ENCODE measurements around the gene UQCRC1.

UQCRC1 gene

DNA sequence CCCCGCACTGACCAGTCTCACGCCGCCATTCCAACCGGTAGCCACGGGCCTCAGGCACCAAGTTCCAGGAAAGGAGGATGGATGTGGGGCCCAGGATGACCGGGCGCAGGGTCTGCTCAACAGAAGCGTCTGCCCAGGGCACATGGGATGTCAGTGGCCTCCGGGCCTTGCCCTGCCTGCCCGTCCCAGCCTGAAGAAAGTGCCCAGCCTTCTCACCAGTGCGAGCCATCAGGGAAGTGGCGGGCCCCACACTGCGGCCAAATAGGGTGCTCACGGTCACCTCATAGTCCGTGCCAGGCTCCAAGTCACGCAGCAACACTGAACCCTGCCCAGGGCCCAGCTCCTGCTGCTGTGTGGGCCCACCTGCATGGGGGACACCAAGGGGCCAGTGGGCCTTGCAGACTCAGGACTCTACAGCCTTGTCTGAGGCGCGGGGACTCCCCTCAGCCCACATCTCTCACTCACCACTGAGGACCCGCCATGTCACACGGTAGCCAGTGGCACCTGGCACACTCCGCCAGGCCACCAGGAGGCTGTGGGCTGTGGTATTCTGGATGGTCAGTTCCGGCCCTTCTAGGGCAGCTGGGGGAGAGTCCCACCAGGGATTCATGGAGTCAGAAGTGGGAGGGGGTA, 17.4 kb downstream of the UQCRC1 start:
- Histone ChIP-seq H3K4me1 (ENCODE audit: control insufficient read depth, insufficient read depth, low read length, unreplicated experiment) (peaks cover 26% of the 10 kb centered on the region), H3K36me3 (ENCODE audit: insufficient read depth, low read length) (peaks cover 17% of the 10 kb centered on the region; the same call in 1 of the 2 replicates), H3K27me3 (ENCODE audit: insufficient read depth, low read length) (no peaks in the 10 kb centered on the region), H3K27ac (ENCODE audit: low read depth, low read length) (no peak overlapping the region), H3K79me2 (ENCODE audit: control insufficient read depth, insufficient read depth, low read length, unreplicated experiment) (peaks cover 15% of the 10 kb centered on the region), H2AFZ (ENCODE audit: low read length, unreplicated experiment) (no peak overlapping the region), H3K4me3 (ENCODE audit: low read depth, low read length) (no peak overlapping the region)

DNA sequence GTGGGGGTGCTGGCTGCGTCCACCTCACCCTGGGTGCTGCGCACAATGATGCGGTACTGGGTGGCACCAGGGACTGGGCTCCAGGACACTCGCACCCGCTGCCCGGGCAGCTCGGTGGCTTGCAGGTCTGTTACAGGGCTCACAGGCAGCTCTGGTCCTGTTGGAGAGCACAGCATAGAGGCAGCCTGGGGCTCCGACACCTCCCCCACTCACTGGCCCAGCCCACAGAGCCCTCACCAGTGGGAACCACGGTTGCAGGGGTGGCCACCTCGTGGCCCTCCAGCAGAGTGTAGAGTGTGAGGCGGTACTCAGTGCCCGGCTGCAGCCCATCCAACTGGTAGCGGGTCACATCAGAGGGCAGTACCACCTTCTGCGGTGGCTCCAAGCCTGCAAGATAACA, 18.0 kb downstream of the UQCRC1 start:
- no peak overlapping the region for H3K27ac ChIP-seq (ENCODE audit: low read depth, low read length)
- peaks cover 15% of the 10 kb centered on the region for H3K79me2 ChIP-seq (ENCODE audit: control insufficient read depth, insufficient read depth, low read length, unreplicated experiment)
- H3K27me3 ChIP-seq (ENCODE audit: insufficient read depth, low read length), result no peaks in the 10 kb centered on the region
- peaks cover 17% of the 10 kb centered on the region; the same call in 1 of the 2 replicates for H3K36me3 ChIP-seq (ENCODE audit: insufficient read depth, low read length)
- H3K4me1 ChIP-seq (ENCODE audit: control insufficient read depth, insufficient read depth, low read length, unreplicated experiment), result peaks cover 23% of the 10 kb centered on the region
- H3K4me3 ChIP-seq (ENCODE audit: low read depth, low read length), result no peak overlapping the region
- no peak overlapping the region for H2AFZ ChIP-seq (ENCODE audit: low read length, unreplicated experiment)

DNA sequence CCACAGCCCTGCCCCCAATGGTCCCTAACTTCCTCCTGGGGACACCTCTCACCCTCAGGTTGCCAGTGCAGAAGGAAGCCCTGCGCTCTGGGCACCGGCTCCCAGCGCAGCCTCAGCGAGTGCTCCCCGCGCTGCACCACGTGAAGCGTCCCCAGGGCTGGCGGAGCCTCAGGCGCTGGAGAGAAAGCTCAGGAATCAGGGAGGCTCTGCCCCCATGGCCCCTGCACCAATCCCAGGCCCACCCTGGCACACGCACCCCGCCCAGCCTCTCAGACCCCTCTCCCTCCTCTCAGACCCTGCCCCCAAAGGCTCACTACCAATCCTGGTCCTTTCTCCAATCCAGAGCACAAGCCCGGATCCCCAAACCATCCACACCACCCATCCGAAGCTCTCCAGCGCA, 21.2 kb downstream of the UQCRC1 start:
- H3K4me1 ChIP-seq (ENCODE audit: control insufficient read depth, insufficient read depth, low read length, unreplicated experiment), result no peaks in the 10 kb centered on the region
- no peak overlapping the region for H2AFZ ChIP-seq (ENCODE audit: low read length, unreplicated experiment)
- H3K27ac ChIP-seq (ENCODE audit: low read depth, low read length), result no peak overlapping the region

DNA sequence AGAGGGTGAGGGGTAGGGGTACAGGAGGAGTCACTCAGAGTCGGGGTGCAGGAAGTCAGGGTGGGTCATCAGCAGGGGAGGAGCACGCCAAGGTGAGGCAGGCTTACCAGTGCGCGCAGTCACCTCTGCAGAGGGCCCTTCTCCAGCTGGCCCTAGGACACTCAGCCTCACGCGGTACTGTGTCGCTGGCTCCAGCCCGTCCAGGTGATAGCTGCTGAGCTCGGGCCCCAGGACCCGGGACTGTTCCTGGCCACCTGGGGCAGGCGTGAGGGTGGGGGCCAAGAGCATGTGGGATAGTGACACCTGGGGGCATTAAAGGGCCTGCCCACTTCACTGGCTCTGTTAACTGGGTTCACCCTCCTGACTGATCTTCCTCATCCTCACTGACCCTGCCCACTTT, 21.8 kb downstream of the UQCRC1 start:
- Histone ChIP-seq H3K36me3 (ENCODE audit: insufficient read depth, low read length) (peaks cover 27% of the 10 kb centered on the region; the same call in 1 of the 2 replicates), H3K4me3 (ENCODE audit: low read depth, low read length) (no peak overlapping the region), H3K4me1 (ENCODE audit: control insufficient read depth, insufficient read depth, low read length, unreplicated experiment) (no peaks in the 10 kb centered on the region), H3K79me2 (ENCODE audit: control insufficient read depth, insufficient read depth, low read length, unreplicated experiment) (no peaks in the 10 kb centered on the region), H3K27me3 (ENCODE audit: insufficient read depth, low read length) (no peaks in the 10 kb centered on the region), H2AFZ (ENCODE audit: low read length, unreplicated experiment) (no peak overlapping the region), H3K27ac (ENCODE audit: low read depth, low read length) (no peak overlapping the region)

More for the DNA sequence above, 21.2 kb downstream of the UQCRC1 start:
- Histone ChIP-seq H3K79me2 (ENCODE audit: control insufficient read depth, insufficient read depth, low read length, unreplicated experiment) (no peaks in the 10 kb centered on the region), H3K4me3 (ENCODE audit: low read depth, low read length) (no peak overlapping the region), H3K36me3 (ENCODE audit: insufficient read depth, low read length) (peaks cover 26% of the 10 kb centered on the region; the same call in 1 of the 2 replicates), H3K27me3 (ENCODE audit: insufficient read depth, low read length) (no peaks in the 10 kb centered on the region)

DNA sequence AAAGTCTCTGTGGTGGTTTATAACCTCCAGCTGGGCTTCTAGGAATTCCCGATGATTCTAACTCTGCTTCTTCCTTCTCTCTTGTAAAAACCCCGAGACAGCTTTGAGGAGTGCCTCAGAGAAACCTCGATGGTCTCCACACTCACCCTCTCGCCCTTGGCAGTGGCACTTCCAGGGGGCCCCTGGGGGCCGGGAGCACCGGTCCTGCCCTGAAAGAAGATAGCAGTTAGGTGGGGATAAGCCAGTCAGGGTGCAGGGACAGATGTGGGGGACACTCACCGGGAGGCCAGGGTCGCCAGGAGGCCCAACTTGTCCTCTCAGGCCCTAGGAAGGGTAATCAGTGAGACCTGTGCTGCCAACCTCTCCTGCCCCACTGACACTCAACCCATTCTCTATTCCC, 24.0 kb downstream of the UQCRC1 start:
- peaks cover 33% of the 10 kb centered on the region; the same call in 1 of the 2 replicates for H3K36me3 ChIP-seq (ENCODE audit: insufficient read depth, low read length)
- H3K27me3 ChIP-seq (ENCODE audit: insufficient read depth, low read length), result no peaks in the 10 kb centered on the region
- H2AFZ ChIP-seq (ENCODE audit: low read length, unreplicated experiment), result no peak overlapping the region
- H3K4me1 ChIP-seq (ENCODE audit: control insufficient read depth, insufficient read depth, low read length, unreplicated experiment), result no peaks in the 10 kb centered on the region
- no peak overlapping the region for H3K4me3 ChIP-seq (ENCODE audit: low read depth, low read length)
- H3K79me2 ChIP-seq (ENCODE audit: control insufficient read depth, insufficient read depth, low read length, unreplicated experiment), result no peaks in the 10 kb centered on the region
- no peak overlapping the region for H3K27ac ChIP-seq (ENCODE audit: low read depth, low read length)

DNA sequence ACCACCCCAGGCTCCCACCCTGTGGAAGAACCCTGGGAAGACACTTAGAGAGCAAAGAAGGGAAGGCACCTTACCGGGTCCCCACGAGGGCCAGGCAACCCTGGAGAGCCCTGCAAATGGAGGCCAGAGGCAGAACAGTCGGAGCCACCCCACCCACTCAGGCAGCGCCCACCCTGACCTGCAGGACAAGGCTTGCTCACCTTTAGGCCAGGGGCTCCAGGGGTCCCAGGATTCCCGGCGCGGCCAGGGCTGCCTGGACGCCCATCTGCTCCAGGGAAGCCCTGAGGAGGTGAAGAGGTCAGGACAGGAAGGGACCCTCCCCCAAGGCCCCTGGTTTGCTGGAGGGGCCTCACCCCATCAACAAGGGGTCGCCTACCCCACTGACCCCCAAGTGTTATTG, 24.6 kb downstream of the UQCRC1 start:
- no peaks in the 10 kb centered on the region for H3K79me2 ChIP-seq (ENCODE audit: control insufficient read depth, insufficient read depth, low read length, unreplicated experiment)
- H2AFZ ChIP-seq (ENCODE audit: low read length, unreplicated experiment), result no peak overlapping the region
- no peaks in the 10 kb centered on the region for H3K27me3 ChIP-seq (ENCODE audit: insufficient read depth, low read length)
- no peak overlapping the region for H3K27ac ChIP-seq (ENCODE audit: low read depth, low read length)
- H3K4me1 ChIP-seq (ENCODE audit: control insufficient read depth, insufficient read depth, low read length, unreplicated experiment), result no peaks in the 10 kb centered on the region
- H3K4me3 ChIP-seq (ENCODE audit: low read depth, low read length), result no peak overlapping the region
- peaks cover 33% of the 10 kb centered on the region; the same call in 1 of the 2 replicates for H3K36me3 ChIP-seq (ENCODE audit: insufficient read depth, low read length)

DNA sequence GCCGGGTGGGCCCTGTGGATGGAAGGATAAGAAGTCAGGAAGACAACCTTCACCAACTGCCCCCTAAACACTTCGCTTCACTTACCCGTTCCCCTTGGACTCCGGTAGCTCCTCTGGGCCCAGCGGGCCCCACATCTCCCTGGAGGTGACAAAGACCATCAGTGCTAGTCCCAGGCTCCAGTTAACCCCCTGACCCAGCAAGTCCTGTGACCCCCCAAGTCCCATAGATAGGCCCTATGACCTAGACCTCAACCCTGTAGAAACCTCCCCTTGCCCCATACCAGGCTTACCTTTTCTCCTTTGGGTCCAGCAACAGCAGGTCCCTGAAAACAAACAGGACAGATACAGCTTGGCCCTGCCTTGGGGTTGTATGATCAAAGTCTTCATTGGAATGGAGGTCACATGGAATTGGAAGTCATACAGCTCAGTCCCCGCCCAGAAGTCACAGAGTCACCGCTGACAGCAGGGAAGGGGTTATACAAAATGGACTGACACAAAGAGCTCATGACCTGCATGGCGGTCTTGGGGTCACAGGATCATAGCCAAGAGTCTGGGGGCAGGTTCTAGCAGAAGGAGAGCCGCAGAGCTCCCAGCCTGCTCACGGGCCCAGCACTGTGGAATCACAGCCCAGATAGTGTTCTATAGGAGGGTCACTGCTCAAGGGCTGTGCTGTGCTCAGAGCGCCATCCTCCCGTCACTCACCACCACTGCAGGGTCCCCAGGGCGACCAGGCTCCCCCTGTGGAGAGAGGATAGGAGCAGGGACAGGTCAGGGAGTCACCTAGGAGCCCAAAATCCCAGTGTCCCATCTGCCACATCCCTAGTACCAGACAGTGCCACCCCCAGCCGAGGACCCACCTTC, 27.6 kb downstream of the UQCRC1 start:
- Histone ChIP-seq H3K27ac (ENCODE audit: low read depth, low read length) (no peak overlapping the region), H2AFZ (ENCODE audit: low read length, unreplicated experiment) (no peak overlapping the region), H3K4me3 (ENCODE audit: low read depth, low read length) (no peak overlapping the region), H3K36me3 (ENCODE audit: insufficient read depth, low read length) (peaks cover 27% of the 10 kb centered on the region; the same call in 1 of the 2 replicates), H3K27me3 (ENCODE audit: insufficient read depth, low read length) (no peaks in the 10 kb centered on the region), H3K4me1 (ENCODE audit: control insufficient read depth, insufficient read depth, low read length, unreplicated experiment) (no peaks in the 10 kb centered on the region), H3K79me2 (ENCODE audit: control insufficient read depth, insufficient read depth, low read length, unreplicated experiment) (no peaks in the 10 kb centered on the region)

DNA sequence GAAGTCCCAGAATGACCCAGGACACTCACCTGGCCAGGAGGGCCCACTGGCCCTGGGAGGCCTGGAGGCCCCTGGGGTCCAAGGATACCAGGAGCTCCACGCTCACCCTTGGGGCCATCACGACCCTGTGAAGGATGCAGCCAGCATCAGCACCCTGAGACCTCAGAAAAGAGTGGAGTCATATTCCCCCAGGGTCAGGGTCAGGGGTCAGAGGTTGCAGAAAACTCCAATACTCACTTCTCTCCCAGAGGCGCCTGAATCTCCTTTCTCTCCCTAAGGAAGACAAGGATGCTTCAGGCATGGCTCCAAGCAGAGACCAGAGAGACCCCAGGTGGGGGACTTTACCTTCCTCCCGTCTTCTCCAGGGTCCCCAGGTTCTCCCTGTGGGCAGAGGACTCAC, 32.8 kb downstream of the UQCRC1 start:
- H3K27me3 ChIP-seq (ENCODE audit: insufficient read depth, low read length), result no peaks in the 10 kb centered on the region
- H3K36me3 ChIP-seq (ENCODE audit: insufficient read depth, low read length), result peaks cover 13% of the 10 kb centered on the region; the same call in 1 of the 2 replicates
- no peak overlapping the region for H2AFZ ChIP-seq (ENCODE audit: low read length, unreplicated experiment)

DNA sequence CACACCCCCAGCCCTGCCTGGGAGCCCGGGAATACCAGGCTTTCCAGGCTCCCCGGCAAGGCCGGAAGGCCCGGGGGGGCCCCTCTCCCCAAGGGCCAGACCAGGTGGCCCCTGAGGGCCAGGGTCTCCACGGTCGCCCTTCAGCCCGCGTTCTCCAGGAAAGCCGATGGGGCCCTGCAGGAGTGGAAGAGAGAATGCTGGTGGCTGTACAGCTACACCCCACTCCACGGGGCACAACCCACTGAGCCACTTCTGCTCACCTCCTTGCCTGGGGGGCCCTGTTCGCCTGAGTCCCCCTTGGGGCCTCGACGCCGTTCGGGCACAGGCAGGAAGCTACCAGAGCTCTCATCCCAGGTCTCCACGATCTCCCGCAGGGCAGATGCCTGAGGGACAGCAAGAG, 34.1 kb downstream of the UQCRC1 start:
- Histone ChIP-seq H3K79me2 (ENCODE audit: control insufficient read depth, insufficient read depth, low read length, unreplicated experiment) (no peaks in the 10 kb centered on the region), H3K4me1 (ENCODE audit: control insufficient read depth, insufficient read depth, low read length, unreplicated experiment) (no peaks in the 10 kb centered on the region), H3K36me3 (ENCODE audit: insufficient read depth, low read length) (peaks cover 9% of the 10 kb centered on the region; the same call in 1 of the 2 replicates), H3K4me3 (ENCODE audit: low read depth, low read length) (no peak overlapping the region), H3K27ac (ENCODE audit: low read depth, low read length) (no peak overlapping the region), H2AFZ (ENCODE audit: low read length, unreplicated experiment) (no peak overlapping the region), H3K27me3 (ENCODE audit: insufficient read depth, low read length) (no peaks in the 10 kb centered on the region)

More for the DNA sequence above, 32.8 kb downstream of the UQCRC1 start:
- no peak overlapping the region for H3K27ac ChIP-seq (ENCODE audit: low read depth, low read length)
- H3K4me1 ChIP-seq (ENCODE audit: control insufficient read depth, insufficient read depth, low read length, unreplicated experiment), result no peaks in the 10 kb centered on the region
- H3K79me2 ChIP-seq (ENCODE audit: control insufficient read depth, insufficient read depth, low read length, unreplicated experiment), result no peaks in the 10 kb centered on the region
- H3K4me3 ChIP-seq (ENCODE audit: low read depth, low read length), result no peak overlapping the region

DNA sequence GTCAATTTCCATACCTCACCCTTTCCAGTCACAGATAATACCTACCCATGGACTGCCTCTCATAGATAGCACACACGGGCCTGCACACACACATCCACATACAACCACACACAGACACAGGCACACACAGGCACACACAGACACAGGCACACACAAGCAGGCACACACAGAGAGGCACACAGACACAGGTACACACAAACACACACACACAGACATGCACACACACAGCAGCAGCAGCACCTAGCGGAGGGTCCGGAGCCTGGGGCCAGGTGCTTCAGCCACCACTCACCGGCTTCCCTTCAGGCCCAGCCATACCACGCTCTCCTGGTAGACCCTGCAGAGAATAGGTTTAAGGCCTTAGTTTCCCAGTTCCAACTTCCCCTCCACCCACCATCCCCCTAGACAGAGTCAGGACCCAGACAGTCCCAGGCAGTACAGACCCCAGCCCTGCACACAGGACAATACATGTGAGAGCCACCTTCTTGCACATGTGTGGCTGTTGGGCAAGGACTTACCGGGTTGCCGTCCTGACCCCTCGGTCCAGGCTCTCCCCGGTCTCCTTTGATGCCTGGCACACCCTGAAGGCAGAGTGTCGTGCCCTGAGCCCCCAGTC, 35.4 kb downstream of the UQCRC1 start:
- no peaks in the 10 kb centered on the region for H3K79me2 ChIP-seq (ENCODE audit: control insufficient read depth, insufficient read depth, low read length, unreplicated experiment)
- H3K36me3 ChIP-seq (ENCODE audit: insufficient read depth, low read length), result peaks cover 9% of the 10 kb centered on the region; the same call in 1 of the 2 replicates
- H3K27ac ChIP-seq (ENCODE audit: low read depth, low read length), result no peak overlapping the region
- H3K27me3 ChIP-seq (ENCODE audit: insufficient read depth, low read length), result no peaks in the 10 kb centered on the region
- no peak overlapping the region for H2AFZ ChIP-seq (ENCODE audit: low read length, unreplicated experiment)
- no peak overlapping the region for H3K4me3 ChIP-seq (ENCODE audit: low read depth, low read length)
- no peaks in the 10 kb centered on the region for H3K4me1 ChIP-seq (ENCODE audit: control insufficient read depth, insufficient read depth, low read length, unreplicated experiment)

All from ACC112 (cell line).